Measurements from ENCODE around the gene PDCD5.

The PDCD5 gene

GRCh38 chr19:32580901-32581704, at the start of gene PDCD5 (continued):
- TF ChIP-seq PATZ1 (tag by site-specific recombination; IDR thresholded peaks at IDR 0.05) (peak; percentile 66), BCL11A (tag by site-specific recombination; IDR thresholded peaks at IDR 0.05; ENCODE audit: low read depth) (no peak), ZSCAN18 (tag by site-specific recombination; IDR thresholded peaks at IDR 0.05) (no peak), ZNF214 (tag by site-specific recombination; IDR thresholded peaks at IDR 0.05; ENCODE audit: borderline replicate concordance) (no peak), ZNF580 (tag by site-specific recombination; IDR thresholded peaks at IDR 0.05) (no peak), ZXDB (tag by site-specific recombination; IDR thresholded peaks at IDR 0.05) (peak; percentile 76; the same call in 1 of the 2 replicates), ZNF362 (tag by site-specific recombination; IDR thresholded peaks at IDR 0.05) (no peak), AEBP2 (tag by site-specific recombination; IDR thresholded peaks at IDR 0.05; ENCODE audit: borderline replicate concordance) (no peak), ZNF571 (tag by site-specific recombination; IDR thresholded peaks at IDR 0.05) (no peak), KLF16 (tag by site-specific recombination; IDR thresholded peaks at IDR 0.05) (peak; percentile 96), ZNF433 (tag by site-specific recombination; IDR thresholded peaks at IDR 0.05; ENCODE audit: low read depth) (no peak), ZNF76 (tag by site-specific recombination; IDR thresholded peaks at IDR 0.05; ENCODE audit: borderline replicate concordance, low read depth) (0 out of 2 replicates have a peak, but pooled peaks have one; percentile 12), OSR2 (tag by site-specific recombination; IDR thresholded peaks at IDR 0.05) (no peak), ZNF670 (tag by site-specific recombination; IDR thresholded peaks at IDR 0.05; ENCODE audit: low read depth) (no peak), IKZF3 (tag by site-specific recombination; IDR thresholded peaks at IDR 0.05) (0 out of 2 replicates have a peak, but pooled peaks have one; percentile 17), ZNF211 (tag by site-specific recombination; IDR thresholded peaks at IDR 0.05; ENCODE audit: low read depth) (no peak), ZSCAN30 (tag by site-specific recombination; IDR thresholded peaks at IDR 0.05) (peak; percentile 96), ZNF513 (tag by site-specific recombination; IDR thresholded peaks at IDR 0.05) (peak; percentile 44; the same call in 1 of the 2 replicates), ZNF221 (tag by site-specific recombination; IDR thresholded peaks at IDR 0.05; ENCODE audit: borderline replicate concordance) (0 out of 2 replicates have a peak, but pooled peaks have one; percentile 54), ZNF248 (tag by site-specific recombination; IDR thresholded peaks at IDR 0.05) (no peak), SALL2 (tag by site-specific recombination; IDR thresholded peaks at IDR 0.05; ENCODE audit: borderline replicate concordance) (no peak), ZNF701 (tag by site-specific recombination; IDR thresholded peaks at IDR 0.05) (no peak), PRDM6 (tag by site-specific recombination; IDR thresholded peaks at IDR 0.05) (no peak), ZNF777 (tag by site-specific recombination; IDR thresholded peaks at IDR 0.05; ENCODE audit: borderline replicate concordance) (no peak; the same call in 1 of the 2 replicates), ZNF274 (IDR thresholded peaks at IDR 0.05; ENCODE audit: low read length) (no peak), ZNF274 (tag by site-specific recombination; IDR thresholded peaks at IDR 0.05; ENCODE audit: borderline replicate concordance) (no peak), ZBTB8A (tag by site-specific recombination; IDR thresholded peaks at IDR 0.05) (peak; percentile 99), EGR2 (tag by site-specific recombination; IDR thresholded peaks at IDR 0.05; ENCODE audit: low read depth) (peak; percentile 23; the same call in 1 of the 2 replicates)
